ENCODE measurements around the gene OTUD3. TPM values are rescaled to one million over a fixed set of nuclear protein-coding genes. Genes with fewer than 3 reads are reported as not detected.

The OTUD3 gene
- total and polyA plus RNA-seq, 2 of the 4 experiments (the other 2 are of a cell fraction), result 2.9 to 3.1 TPM

GRCh38 chr1:19862944-19863343 lies 19.3 kb upstream of the OTUD3 start:
- Histone ChIP-seq H3K4me3 (ENCODE audit: insufficient read depth, low read depth, low read length) (no peak overlapping the region), H3K4ac (ENCODE audit: low read depth, low read length) (no peak overlapping the region), H3K23ac (ENCODE audit: low read depth, low read length) (no peak overlapping the region), H4K91ac (ENCODE audit: insufficient read depth, low read depth, low read length) (no peak overlapping the region), H2BK20ac (ENCODE audit: low read depth, low read length) (peak overlapping the region; percentile 57; the same call in 1 of the 2 replicates), H2AK9ac (replicated peaks; ENCODE audit: low read depth, low read length, poor library complexity) (no peak overlapping the region), H2AFZ (replicated peaks; ENCODE audit: low read length, poor library complexity) (no peak overlapping the region), H3K18ac (ENCODE audit: low read depth, low read length) (no peak overlapping the region), H2BK120ac (ENCODE audit: low read depth, low read length) (no peak overlapping the region), H3K27me3 (ENCODE audit: control insufficient read depth, insufficient read depth, low read length) (peaks cover 3% of the 10 kb centered on the region), H3K9ac (ENCODE audit: low read depth, low read length) (no peak overlapping the region), H3K79me1 (ENCODE audit: low read depth in 1 of 2, low read length in 2 of 2) (no peaks in the 10 kb centered on the region), H4K8ac (ENCODE audit: low read depth in 2 of 2, low read length in 2 of 2) (no peak overlapping the region), H3K36me3 (ENCODE audit: control insufficient read depth, insufficient read depth, low read length) (no peaks in the 10 kb centered on the region), H4K20me1 (ENCODE audit: insufficient read depth, low read length) (no peaks in the 10 kb centered on the region), H3K9me3 (ENCODE audit: control insufficient read depth, insufficient read depth, low read length) (peaks cover 3% of the 10 kb centered on the region; the same call in 1 of the 2 replicates), H2BK5ac (ENCODE audit: low read depth, low read length, poor library complexity, severe bottlenecking) (no peak overlapping the region), H3K14ac (replicated peaks; ENCODE audit: low read depth, low read length) (no peak overlapping the region), H3K4me1 (ENCODE audit: control insufficient read depth, insufficient read depth, low read length) (peaks cover 6% of the 10 kb centered on the region; the same call in 1 of the 2 replicates), H3K56ac (ENCODE audit: extremely low read depth, insufficient read depth, low read length) (no peak overlapping the region), H3K9me1 (ENCODE audit: insufficient read depth, low read length) (peaks cover 6% of the 10 kb centered on the region), H4K5ac (ENCODE audit: low read depth, low read length) (no peak overlapping the region), H3K27ac (ENCODE audit: insufficient read depth, low read length) (no peak overlapping the region), H2AK5ac (ENCODE audit: low read depth, low read length) (no peak overlapping the region), H3K4me2 (ENCODE audit: low read depth, low read length) (no peak overlapping the region), H2BK15ac (ENCODE audit: low read depth, low read length) (0 out of 3 replicates have a peak overlapping the region, but pooled peaks have one; percentile 83)
- intact Hi-C loops (cut with micrococcal nuclease), result no loop called here
- ATAC-seq (ENCODE audit: low read depth), result no peak
- dilution Hi-C loops (cut with HindIII; ENCODE audit: low sequenced_read_pairs, unreplicated experiment), result no loop called here
- WGBS, 2 experiments (ENCODE audit: extremely low coverage in 2 of 2, insufficient read length in 1 of 2), result 60% methylated on average over 1 of the region's 3 CpGs; no CpG with 5 or more reads in 1 of the 2 experiments
- CTCF ChIA-PET, result no interaction called here
- BruUV-seq (replicated peaks), result no TSS peak
- no peak for DNase-seq
- in situ Hi-C loops (cut with MboI; ENCODE audit: low sequenced_read_pairs), result no loop called here
- TF ChIP-seq SMC3 (IDR thresholded peaks at IDR 0.05; ENCODE audit: low read depth, low read length) (no peak), BHLHE40 (IDR thresholded peaks at IDR 0.05; ENCODE audit: low read depth, low read length) (no peak), CHD1 (IDR thresholded peaks at IDR 0.05; ENCODE audit: low read depth, low read length) (no peak), POLR2A (IDR thresholded peaks at IDR 0.05; ENCODE audit: low read depth, low read length) (no peak), RAD21 (IDR thresholded peaks at IDR 0.05; ENCODE audit: low read length) (no peak), CEBPB (IDR thresholded peaks at IDR 0.05; ENCODE audit: low read depth, low read length) (no peak)
- POLR2A ChIA-PET (ENCODE audit: unreplicated experiment), result no interaction called here

Measured in IMR-90 (cell line).